IgD-negative memory B cell (primary cell): ENCODE data around the gene SNRNP70. TPM values are rescaled to one million over a fixed set of nuclear protein-coding genes. Genes with fewer than 3 reads are reported as not detected.

Experiments
- H3K27ac Mint-ChIP-seq, 3 donors: one replicate each; pipeline ENCODE4 v1.8.0; 2020 to 2022; ENCODE audit warnings: mild to moderate bottlenecking in 3 of 3, mixed read lengths in 3 of 3, moderate library complexity in 1 of 3
- H3K27me3 Mint-ChIP-seq: one replicate; pipeline ENCODE4 v1.8.0; 2021; ENCODE audit warnings: mixed read lengths
- H3K36me3 Mint-ChIP-seq: one replicate; pipeline ENCODE4 v1.8.0; 2020; ENCODE audit warnings: mild to moderate bottlenecking, mixed read lengths
- H3K4me1 Mint-ChIP-seq, 3 donors: one replicate each; pipeline ENCODE4 v1.8.0; 2020 to 2022; ENCODE audit warnings: mixed read lengths in 3 of 3, mild to moderate bottlenecking in 1 of 3
- H3K4me3 Mint-ChIP-seq, 4 donors: one replicate each; pipeline ENCODE4 v1.8.0; 2020 to 2022; ENCODE audit warnings: mild to moderate bottlenecking in 4 of 4, mixed read lengths in 4 of 4, moderate library complexity in 3 of 4
- H3K9me3 Mint-ChIP-seq, 3 donors: one replicate each; pipeline ENCODE4 v1.8.0; 2020 to 2021; ENCODE audit warnings: mixed read lengths in 3 of 3, mild to moderate bottlenecking in 1 of 3
- polyA plus RNA-seq: library from polyadenylated mRNA; unstranded; fragments of 300-500 nt; fragmentation: Illumina TruSeq; gene quantifications from one replicate; pipeline ENCODE4 v1.2.3, GENCODE V29; 2021

SNRNP70 gene
- polyA plus RNA-seq, 1 donor from 2014 or later: 67.0 TPM

GRCh38 chr19:49103331-49104085 is 18.3 kb downstream of the SNRNP70 start:
- Mint-ChIP-seq H3K9me3 (no peaks in the 10 kb centered on the region), H3K27ac (no peak overlapping the region), H3K36me3 (peaks cover 8% of the 10 kb centered on the region), H3K4me1 (peaks cover 0 to 3% (median 2%) of the 10 kb centered on the region in 3 donors), H3K4me3 (no peak overlapping the region), H3K27me3 (no peaks in the 10 kb centered on the region)

DNA sequence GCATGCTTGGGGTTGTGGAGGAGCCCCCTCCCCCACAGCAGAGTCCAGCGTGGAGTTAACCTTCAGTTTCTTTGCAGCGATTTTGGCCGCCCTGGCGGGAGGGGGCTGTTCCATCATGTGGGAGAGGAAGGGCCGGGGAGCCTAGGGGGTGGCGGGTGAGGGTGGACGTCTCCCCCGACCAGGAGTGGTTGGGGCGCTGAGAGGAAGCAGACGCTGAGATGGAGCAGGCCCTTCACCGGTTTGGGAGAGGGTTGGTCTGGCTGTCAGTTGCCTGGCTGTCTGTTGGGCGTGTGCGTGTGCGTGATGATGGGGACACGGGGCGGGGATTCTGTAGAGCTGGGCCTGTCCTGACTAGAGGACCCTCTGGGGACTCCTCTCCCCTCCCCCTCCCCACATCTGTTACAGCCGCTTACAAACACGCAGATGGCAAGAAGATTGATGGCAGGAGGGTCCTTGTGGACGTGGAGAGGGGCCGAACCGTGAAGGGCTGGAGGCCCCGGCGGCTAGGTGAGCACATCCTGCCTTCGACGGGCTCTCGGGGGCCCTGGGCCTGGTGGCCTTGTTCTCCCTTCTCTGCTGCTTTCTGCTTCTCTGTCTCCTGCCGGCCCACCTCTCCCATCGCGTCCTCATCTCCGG is 19.1 kb downstream of the SNRNP70 start:
- Mint-ChIP-seq H3K27me3 (no peaks in the 10 kb centered on the region), H3K9me3 (no peaks in the 10 kb centered on the region), H3K4me1 (peaks cover 0 to 3% (median 2%) of the 10 kb centered on the region in 3 donors), H3K4me3 (peak overlapping the region in 1 of 4 donors; percentile 52), H3K36me3 (peaks cover 9% of the 10 kb centered on the region), H3K27ac (peak overlapping the region in 1 of 3 donors; percentile 89)

DNA sequence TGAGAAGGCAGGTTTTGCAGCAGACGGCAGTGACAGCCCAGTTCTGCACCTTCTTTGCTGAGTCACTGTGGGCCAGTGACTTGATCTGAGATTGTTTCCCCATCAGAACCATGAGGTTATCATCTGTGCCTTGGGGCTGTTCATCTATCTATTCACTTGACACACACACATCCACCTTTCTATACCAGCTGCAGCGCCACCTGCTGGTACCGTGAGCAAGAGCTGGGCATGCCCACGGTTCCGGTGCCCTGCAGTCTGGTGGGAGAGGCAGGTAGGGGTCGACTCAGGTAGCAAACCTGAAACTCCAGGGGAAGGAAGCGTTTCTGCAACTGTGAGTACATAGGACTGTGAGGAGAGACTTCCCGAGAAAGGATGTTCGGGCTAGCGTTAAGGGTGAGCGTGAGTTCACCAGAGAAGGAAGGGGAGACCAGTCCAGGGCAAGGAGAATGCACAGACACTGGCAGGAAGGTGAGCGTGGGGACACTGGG is 21.4 kb downstream of the SNRNP70 start:
- Mint-ChIP-seq H3K4me3 (peak overlapping the region in 3 of 4 donors; percentile 22 to 49 (median 32)), H3K9me3 (no peaks in the 10 kb centered on the region), H3K36me3 (peaks cover 9% of the 10 kb centered on the region), H3K4me1 (peaks cover 0 to 3% (median 2%) of the 10 kb centered on the region in 3 donors), H3K27ac (peak overlapping the region in 2 of 3 donors; percentile 34 to 76), H3K27me3 (no peaks in the 10 kb centered on the region)

DNA sequence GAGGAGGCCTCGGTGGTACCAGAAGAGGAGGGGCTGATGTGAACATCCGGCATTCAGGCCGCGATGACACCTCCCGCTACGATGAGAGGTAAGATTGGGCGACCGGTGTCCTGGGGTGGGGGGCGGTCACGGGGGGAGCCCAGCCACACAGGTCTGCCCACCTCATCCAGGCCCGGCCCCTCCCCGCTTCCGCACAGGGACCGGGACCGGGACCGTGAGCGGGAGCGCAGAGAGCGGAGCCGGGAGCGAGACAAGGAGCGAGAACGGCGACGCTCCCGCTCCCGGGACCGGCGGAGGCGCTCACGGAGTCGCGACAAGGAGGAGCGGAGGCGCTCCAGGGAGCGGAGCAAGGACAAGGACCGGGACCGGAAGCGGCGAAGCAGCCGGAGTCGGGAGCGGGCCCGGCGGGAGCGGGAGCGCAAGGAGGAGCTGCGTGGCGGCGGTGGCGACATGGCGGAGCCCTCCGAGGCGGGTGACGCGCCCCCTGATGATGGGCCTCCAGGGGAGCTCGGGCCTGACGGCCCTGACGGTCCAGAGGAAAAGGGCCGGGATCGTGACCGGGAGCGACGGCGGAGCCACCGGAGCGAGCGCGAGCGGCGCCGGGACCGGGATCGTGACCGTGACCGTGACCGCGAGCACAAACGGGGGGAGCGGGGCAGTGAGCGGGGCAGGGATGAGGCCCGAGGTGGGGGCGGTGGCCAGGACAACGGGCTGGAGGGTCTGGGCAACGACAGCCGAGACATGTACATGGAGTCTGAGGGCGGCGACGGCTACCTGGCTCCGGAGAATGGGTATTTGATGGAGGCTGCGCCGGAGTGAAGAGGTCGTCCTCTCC is 22.6 kb downstream of the SNRNP70 start:
- Mint-ChIP-seq H3K4me3 (no peak overlapping the region), H3K27ac (peak overlapping the region in 1 of 3 donors; percentile 76), H3K9me3 (no peaks in the 10 kb centered on the region), H3K27me3 (no peaks in the 10 kb centered on the region), H3K4me1 (peaks cover 0 to 3% (median 2%) of the 10 kb centered on the region in 3 donors), H3K36me3 (peaks cover 9% of the 10 kb centered on the region)

- H3K4me3 Mint-ChIP-seq: peak overlapping the region in 1 of 4 donors; percentile 33
- H3K4me1 Mint-ChIP-seq: peaks cover 4 to 10% (median 9%) of the 10 kb centered on the region in 3 donors
- peaks cover 9% of the 10 kb centered on the region for H3K36me3 Mint-ChIP-seq
- no peak overlapping the region for H3K27ac Mint-ChIP-seq
- H3K9me3 Mint-ChIP-seq: no peaks in the 10 kb centered on the region
- H3K27me3 Mint-ChIP-seq: no peaks in the 10 kb centered on the region
These were observed 23.8 kb downstream of the SNRNP70 start for GRCh38 chr19:49109051-49109450.

DNA sequence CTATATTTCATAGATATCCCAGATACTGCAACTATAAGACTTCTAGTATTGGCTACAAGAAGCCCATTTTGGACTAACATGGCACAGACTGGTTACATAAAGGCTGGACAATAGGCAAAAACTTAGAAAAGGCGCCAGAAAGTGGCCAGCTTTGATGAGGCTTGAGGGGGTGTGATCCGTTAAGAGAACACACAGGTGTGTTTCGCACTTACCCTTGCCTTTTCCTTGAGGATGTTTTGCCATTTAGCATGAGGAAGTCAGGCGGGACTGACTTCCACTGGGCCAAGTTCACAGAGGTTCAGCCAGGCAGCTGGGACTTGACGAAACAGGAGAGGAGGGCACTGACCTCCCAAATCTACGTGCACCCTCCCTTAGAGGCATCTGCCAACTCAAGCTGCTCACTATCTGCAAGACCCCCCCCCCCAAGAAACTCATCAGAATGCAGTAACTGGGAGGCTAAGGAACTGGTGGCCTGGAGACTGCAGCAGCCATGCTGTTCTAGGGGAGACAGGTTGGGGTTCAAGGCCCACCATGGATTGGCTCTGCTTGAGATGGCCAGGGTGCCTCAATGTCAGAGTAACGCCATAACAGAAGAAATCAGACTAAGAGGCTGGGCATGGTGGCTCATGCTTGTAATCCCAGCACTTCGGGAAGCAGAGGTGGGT is 24.4 kb downstream of the SNRNP70 start:
- peaks cover 9% of the 10 kb centered on the region for H3K36me3 Mint-ChIP-seq
- no peaks in the 10 kb centered on the region for H3K27me3 Mint-ChIP-seq
- H3K27ac Mint-ChIP-seq: no peak overlapping the region

GRCh38 chr19:49110567-49110966 is 25.3 kb downstream of the SNRNP70 start:
- H3K27ac Mint-ChIP-seq: no peak overlapping the region
- peaks cover 9 to 13% (median 11%) of the 10 kb centered on the region in 3 donors for H3K4me1 Mint-ChIP-seq
- H3K36me3 Mint-ChIP-seq: peaks cover 7% of the 10 kb centered on the region
- no peaks in the 10 kb centered on the region for H3K9me3 Mint-ChIP-seq
- no peaks in the 10 kb centered on the region for H3K27me3 Mint-ChIP-seq
- H3K4me3 Mint-ChIP-seq: peak overlapping the region in 1 of 4 donors; percentile 68

More for the DNA sequence above, 24.4 kb downstream of the SNRNP70 start:
- Mint-ChIP-seq H3K4me3 (peak overlapping the region in 1 of 4 donors; percentile 33), H3K4me1 (peaks cover 4 to 10% (median 9%) of the 10 kb centered on the region in 3 donors), H3K9me3 (no peaks in the 10 kb centered on the region)

GRCh38 chr19:49111218-49111998 is 26.2 kb downstream of the SNRNP70 start:
- H3K27ac Mint-ChIP-seq: no peak overlapping the region
- peaks cover 7% of the 10 kb centered on the region for H3K36me3 Mint-ChIP-seq
- H3K27me3 Mint-ChIP-seq: no peaks in the 10 kb centered on the region
- H3K4me3 Mint-ChIP-seq: peak overlapping the region in 2 of 4 donors; percentile 4 to 68
- H3K4me1 Mint-ChIP-seq: peaks cover 9 to 13% (median 11%) of the 10 kb centered on the region in 3 donors
- no peaks in the 10 kb centered on the region for H3K9me3 Mint-ChIP-seq

DNA sequence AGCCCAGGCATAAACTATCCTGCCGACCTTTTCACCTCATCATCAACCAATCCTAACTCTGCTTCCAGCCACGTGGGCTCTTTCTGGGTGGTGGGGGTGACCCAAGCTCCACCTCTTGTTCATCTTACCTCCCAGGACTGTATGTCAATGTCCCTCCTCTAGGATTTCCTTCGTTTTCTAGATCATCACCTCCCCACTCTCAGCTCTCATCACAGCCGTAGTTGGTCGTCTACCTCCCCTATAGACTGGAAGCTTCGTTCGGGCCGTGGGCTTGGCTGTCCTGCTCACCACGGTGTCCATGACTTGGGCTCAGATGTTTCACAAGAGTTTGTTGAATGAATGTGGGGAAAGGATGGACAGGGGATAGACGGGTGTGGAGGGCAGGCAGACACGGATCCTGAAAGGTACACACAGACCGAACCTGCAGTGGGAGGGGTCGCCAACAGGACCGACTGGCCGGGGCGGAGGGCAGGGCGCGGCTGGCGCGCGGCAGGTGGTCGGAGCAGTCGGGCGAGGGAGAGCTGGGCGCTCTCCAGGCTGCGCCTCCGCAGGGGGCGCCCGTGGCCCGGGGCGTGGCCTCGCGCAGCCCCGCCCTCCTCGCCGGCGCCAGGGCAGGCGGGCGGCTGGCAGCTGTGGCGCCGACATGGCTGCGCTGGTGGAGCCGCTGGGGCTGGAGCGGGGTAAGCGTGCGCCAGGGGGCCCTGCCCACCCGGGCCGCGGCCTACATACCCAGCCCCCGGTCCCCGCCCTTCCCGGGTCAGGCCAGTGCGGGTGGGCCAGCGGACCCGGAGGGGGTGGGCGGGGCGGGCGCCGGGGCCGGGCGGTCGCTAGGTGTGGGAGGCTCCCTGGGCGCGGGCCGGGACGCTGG is 28.7 kb downstream of the SNRNP70 start, which contains the start of gene LIN7B:
TSS of gene LIN7B (plus strand) at position 609 of the 868 bp plus-strand sequence. CDS start at position 644, 35 bp downstream.
- Mint-ChIP-seq H3K9me3 (no peaks in the 10 kb centered on the region), H3K27ac (peak within 1 kb of the TSS; percentile 14 to 73 (median 43))

GRCh38 chr19:49114630-49115363 is 29.5 kb downstream of the SNRNP70 start:
- H3K4me3 Mint-ChIP-seq: peak overlapping the region; percentile 78 to 91 (median 82)
- peak overlapping the region in 1 of 3 donors; percentile 43 for H3K27ac Mint-ChIP-seq
- no peaks in the 10 kb centered on the region for H3K36me3 Mint-ChIP-seq
- peaks cover 16 to 24% (median 21%) of the 10 kb centered on the region in 3 donors for H3K4me1 Mint-ChIP-seq
- no peaks in the 10 kb centered on the region for H3K9me3 Mint-ChIP-seq
- H3K27me3 Mint-ChIP-seq: no peaks in the 10 kb centered on the region

More for the DNA sequence above, 28.7 kb downstream of the SNRNP70 start, which contains the start of gene LIN7B:
- H3K4me1 Mint-ChIP-seq: peaks cover 16 to 24% (median 21%) of the 10 kb centered on the region in 3 donors
- no peaks in the 10 kb centered on the region for H3K27me3 Mint-ChIP-seq
- H3K36me3 Mint-ChIP-seq: peaks cover under 1% of the 10 kb centered on the region
- peak within 1 kb of the TSS; percentile 78 to 91 (median 85) for H3K4me3 Mint-ChIP-seq

GRCh38 chr19:49116544-49116943 is 31.3 kb downstream of the SNRNP70 start:
- H3K27ac Mint-ChIP-seq: peak overlapping the region in 2 of 3 donors; percentile 43 to 47
- H3K9me3 Mint-ChIP-seq: no peaks in the 10 kb centered on the region
- no peaks in the 10 kb centered on the region for H3K36me3 Mint-ChIP-seq
- H3K4me1 Mint-ChIP-seq: peaks cover 23 to 27% (median 24%) of the 10 kb centered on the region in 3 donors
- H3K4me3 Mint-ChIP-seq: peak overlapping the region; percentile 2 to 78 (median 40)
- H3K27me3 Mint-ChIP-seq: peaks cover 7% of the 10 kb centered on the region
